HG03571 (cell line): Measurements from ENCODE around the gene TRIM24.
"Not testable (repeated sequence)": the region's sequence is repeated elsewhere in the genome, so short reads cannot be mapped to it uniquely, and the experiment has no call there.

ENCODE experiments used
- ATAC-seq: cut with Tn5 transposase; IDR thresholded peaks from one replicate; pipeline ENCODE4 v1.9.1; 2021; ENCODE audit not compliant: unreplicated experiment

TRIM24 gene

DNA sequence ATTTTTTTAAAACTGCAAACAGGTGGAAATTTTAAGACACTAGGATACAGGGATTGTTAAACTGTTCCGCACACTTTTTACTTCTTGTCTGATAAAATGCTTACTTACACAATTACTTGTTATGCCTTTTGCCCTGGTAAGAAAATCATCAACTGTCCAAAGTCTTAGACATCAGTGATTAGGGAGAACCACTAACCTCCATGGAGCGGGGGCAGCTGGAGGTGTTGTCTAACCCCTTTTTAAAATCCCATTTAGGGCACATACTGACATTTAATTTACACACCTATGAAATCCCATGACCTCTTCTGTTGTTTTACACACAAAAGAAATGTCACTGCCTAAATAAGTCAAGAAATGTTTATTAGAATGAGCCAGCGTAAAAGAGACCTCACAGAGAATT lies 65.7 kb downstream of the TRIM24 start:
- ATAC-seq, result no peak

DNA sequence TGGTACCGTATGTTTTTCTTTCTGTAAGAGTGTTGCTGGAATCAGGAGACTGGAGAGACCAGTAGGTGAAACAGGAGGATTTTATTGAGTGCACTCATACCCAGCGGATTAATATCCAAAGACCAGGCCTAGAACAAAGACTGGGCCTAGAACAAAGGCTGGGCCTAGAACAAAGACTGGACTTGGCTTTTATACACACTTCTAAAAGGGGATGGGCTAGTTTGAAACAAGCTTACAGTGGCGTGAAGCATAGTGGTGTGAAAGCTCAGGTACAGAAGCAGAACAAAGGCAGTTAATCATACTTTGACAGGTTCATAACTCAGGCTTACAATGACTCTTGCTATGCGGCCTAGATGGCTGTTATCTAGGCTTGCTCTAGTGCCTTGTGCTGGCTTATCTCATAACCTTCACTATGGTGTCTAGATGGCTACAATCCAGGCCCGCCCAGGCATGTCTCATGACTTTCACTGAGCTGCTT lies 67.7 kb downstream of the TRIM24 start:
- ATAC-seq, result no peak

- ATAC-seq, result not testable (repeated sequence)
Measured at GRCh38 chr7:138536833-138537232, 76.8 kb downstream of the TRIM24 start.

DNA sequence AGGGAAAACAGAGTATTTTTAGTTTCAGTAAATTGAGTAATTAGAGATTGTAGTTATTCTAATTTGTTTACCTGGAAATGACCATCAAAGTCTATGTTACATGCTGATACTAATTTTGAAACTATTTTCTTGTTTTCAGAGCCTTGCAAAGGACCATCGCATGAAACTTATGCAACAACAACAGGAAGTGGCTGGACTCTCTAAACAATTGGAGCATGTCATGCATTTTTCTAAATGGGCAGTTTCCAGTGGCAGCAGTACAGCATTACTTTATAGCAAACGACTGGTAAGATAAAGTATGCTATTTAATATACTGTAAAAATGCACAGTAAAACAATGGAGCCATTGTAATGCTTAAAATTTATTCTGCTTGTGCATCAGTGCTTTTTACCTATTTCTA lies 78.5 kb downstream of the TRIM24 start:
- ATAC-seq, result no peak

DNA sequence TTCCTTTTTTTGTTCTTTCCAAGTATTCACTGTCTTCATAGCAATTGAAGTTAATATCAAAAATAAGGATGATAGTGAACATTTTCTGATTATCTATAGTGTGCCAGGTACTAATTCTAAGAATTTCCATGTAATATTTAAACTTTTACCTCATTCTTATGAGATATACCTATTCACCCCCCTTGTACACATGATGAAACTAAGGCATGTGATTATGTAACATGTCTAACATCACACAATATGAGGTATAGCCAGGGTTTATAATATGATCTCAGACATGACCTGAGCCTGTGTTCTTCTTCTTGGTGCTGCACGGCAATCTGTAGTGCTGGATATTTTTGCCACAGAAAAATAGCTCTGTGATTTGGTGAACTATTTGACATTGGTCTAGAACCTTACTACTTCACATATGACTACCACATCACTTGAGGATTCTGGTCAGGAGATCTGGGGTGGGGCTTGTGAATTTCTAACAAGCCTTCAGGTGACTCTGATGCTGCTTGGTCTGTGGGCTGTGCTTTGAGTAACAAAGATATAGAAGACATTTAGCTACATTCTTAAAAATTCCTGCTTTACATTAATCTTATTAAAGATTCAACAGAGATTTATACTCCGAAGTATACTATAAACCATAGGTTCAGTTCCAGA lies 79.1 kb downstream of the TRIM24 start:
- ATAC-seq, result no peak

DNA sequence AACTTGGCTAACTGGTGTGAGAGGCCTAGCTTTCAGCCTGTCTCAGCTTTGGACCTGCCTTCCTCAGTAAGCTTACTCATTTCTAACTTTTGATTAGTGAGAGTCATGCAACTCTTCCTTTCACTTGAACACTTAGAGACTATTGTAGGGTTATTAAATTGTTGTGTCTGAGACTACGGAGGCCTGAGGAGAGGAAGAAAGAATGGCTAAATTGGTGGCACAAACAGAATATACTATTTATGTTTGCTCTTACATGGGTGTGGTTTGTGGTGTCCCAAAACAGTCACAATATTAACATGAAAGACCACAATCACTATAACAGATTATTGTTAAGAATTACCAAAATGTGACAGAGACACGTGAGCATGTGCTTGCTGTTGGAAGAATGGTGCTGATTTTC lies 82.1 kb downstream of the TRIM24 start:
- peak; percentile 77 for ATAC-seq

DNA sequence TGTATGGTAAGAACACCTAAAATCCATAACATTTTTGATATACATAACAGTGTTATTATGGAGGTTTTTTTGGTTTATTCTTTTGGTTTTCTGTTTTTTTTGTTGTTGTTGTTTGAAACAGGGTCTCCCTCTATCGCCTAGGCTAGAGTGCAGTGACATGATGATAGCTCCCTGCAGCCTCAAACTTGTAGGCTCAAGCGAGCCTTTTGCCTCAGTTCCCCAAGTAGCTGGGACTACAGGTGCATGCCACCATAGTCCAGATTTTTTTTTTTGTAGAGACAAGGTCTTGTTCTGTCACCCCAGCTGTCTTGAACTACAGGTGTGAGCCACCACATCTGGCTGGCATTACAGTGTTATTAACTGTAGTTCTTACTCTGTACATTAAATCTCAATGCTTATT lies 83.7 kb downstream of the TRIM24 start:
- ATAC-seq, result no peak

GRCh38 chr7:138545123-138545522 lies 85.1 kb downstream of the TRIM24 start:
- no peak for ATAC-seq

DNA sequence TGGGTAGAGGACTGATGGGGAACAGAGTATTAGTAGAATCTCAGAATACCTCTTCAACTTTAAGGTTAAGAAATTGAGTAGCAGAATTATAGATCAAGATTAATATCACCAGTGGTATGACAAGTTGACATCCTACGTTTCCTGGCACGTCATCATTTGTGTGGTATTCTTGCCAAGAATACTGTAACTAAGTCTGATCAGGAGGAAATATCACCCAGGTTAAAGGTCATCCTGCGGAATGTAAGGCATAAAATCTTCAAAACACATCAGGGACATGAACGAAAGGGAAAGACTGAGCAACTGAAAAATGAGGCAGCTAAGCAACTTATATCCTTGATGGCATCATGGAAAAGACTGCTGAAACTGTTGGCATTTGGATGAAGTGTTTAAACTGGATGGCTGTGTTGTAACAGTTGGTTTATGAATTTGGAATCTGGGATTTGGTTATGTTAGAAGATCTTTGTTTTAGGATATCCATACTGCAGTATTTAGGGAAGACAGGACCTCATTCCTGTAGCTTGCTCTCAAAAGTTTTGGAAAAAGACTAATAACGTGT lies 86.1 kb downstream of the TRIM24 start:
- no peak for ATAC-seq

DNA sequence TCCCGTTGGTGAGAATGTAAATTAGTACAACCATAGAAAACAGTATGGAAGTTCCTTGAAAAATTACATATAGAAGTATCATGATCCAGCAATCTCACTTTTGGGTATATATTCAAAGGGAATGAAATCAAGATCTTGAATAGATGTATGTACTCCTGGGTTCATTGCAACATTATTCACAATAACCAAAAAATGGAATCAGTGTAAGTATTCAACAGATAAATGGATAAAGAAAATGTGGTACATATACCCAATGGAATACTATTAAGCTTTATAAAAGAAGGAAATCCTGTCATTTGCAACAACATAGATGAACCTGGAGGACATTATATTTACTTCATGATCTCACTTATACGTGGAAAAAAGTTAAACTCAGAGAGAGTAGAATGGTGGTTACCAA lies 86.8 kb downstream of the TRIM24 start:
- no peak for ATAC-seq

- ATAC-seq, result no peak
Measured at GRCh38 chr7:138549082-138549481, 89.0 kb downstream of the TRIM24 start.

- no peak for ATAC-seq
Measured at GRCh38 chr7:138550337-138550736, 90.3 kb downstream of the TRIM24 start.

- no peak for ATAC-seq
Measured at GRCh38 chr7:138551102-138551501, 91.0 kb downstream of the TRIM24 start.

DNA sequence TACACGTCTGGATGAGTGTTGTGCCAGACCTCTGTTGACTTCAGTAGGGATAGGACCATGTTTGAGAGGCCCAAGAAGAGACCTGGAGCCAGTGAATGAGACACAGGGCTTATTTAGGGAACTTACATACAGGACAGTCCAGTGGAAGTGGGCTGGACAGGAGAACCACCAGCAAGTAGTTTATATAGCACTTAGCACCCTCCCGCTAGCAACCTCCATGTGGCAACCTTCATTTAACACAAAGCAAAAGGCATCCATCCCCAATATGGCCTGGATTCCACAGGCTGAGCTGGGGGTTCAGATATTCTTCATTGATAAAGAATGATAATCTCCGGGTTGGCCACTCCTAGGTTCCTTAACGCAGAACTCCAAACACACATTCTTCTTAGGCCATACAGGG lies 93.7 kb downstream of the TRIM24 start:
- no peak for ATAC-seq

GRCh38 chr7:138554674-138555073 lies 94.6 kb downstream of the TRIM24 start:
- ATAC-seq, result no peak

GRCh38 chr7:138555684-138556083 lies 95.6 kb downstream of the TRIM24 start:
- ATAC-seq, result no peak

GRCh38 chr7:138556771-138557484 lies 96.9 kb downstream of the TRIM24 start:
- no peak for ATAC-seq

DNA sequence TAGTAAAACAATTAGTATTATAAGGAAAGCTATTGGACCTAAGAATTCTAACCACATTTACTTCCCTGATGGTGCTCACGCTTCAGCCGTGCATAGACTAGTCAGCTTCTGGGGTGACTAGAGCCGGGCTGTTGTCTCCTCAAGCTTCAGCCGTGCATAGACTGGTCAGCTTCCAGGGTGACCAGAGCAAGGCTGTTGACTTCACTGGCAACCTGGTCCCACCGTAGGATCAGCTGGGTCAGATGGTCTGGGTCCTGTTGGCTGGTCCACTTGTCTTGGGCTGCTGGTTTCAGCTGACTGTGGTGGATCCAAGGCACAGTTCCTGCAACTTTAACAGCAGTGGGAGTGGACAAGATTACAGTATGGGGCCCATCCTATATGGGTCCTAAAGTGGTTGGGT lies 99.4 kb downstream of the TRIM24 start:
- no peak for ATAC-seq

DNA sequence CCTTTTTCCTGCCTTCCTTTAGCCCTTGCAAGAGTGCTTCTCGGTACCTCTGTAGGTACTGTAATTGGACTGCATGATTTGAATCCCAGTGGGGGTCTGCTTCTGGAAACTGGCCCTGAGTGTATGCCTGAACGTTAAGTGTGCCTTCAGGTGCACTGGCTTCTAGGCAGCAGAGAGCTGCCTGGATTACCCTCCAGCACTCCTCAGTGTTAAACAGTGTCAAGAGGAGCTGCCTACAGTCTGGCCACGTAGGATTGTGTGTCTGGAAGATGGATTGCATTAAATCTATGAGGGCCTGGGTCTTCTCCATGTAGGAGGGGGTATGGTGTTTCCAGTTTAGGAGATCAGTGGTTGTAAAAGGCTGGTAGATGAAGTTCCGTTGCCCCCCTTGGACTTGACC lies 103.7 kb downstream of the TRIM24 start:
- ATAC-seq, result no peak

GRCh38 chr7:138564365-138564764 lies 104.3 kb downstream of the TRIM24 start:
- no peak for ATAC-seq

- no peak for ATAC-seq
Measured at GRCh38 chr7:138565071-138565450, 105.0 kb downstream of the TRIM24 start.

GRCh38 chr7:138565451-138566114 lies 105.5 kb downstream of the TRIM24 start:
- no peak for ATAC-seq
